ENCODE results near the gene EIF4B. TPM values are rescaled to one million over a fixed set of nuclear protein-coding genes. Genes with fewer than 3 reads are reported as not detected.

The EIF4B gene
- total RNA-seq, 1 donor from 2014 or later = 339 TPM

DNA sequence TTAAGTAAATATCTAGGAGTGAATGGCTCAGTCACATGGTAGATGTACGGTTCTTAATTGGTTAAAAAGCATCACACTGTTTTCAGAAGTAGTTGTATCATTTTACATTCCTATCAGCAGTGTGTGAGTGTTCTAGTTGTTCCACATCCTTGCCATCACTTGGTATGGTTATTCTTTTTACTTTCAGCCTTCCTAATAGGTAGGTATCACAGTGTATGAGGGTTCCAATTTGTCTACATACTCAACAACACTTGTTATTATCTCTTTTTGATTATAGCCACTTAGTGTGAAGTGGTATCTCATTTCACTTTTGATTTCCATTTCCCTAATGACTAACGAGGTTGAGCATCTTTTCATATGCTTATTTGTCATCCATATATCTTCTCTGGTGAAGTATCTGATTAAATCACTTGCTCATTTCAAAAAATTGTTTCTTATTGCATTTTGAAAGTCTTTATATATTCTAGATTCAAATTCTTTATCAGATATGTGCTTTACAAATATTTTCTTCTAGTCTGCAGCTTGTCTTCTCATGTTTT lies 76.5 kb downstream of the EIF4B start:
- Histone ChIP-seq H3K27me3 (no peaks in the 10 kb centered on the region), H3K4me3 (no peak overlapping the region), H3K4me1 (peaks cover 19% of the 10 kb centered on the region), H3K27ac (no peak overlapping the region), H3K36me3 (no peaks in the 10 kb centered on the region), H3K9me3 (no peaks in the 10 kb centered on the region)
- TF ChIP-seq, protein P1, sequence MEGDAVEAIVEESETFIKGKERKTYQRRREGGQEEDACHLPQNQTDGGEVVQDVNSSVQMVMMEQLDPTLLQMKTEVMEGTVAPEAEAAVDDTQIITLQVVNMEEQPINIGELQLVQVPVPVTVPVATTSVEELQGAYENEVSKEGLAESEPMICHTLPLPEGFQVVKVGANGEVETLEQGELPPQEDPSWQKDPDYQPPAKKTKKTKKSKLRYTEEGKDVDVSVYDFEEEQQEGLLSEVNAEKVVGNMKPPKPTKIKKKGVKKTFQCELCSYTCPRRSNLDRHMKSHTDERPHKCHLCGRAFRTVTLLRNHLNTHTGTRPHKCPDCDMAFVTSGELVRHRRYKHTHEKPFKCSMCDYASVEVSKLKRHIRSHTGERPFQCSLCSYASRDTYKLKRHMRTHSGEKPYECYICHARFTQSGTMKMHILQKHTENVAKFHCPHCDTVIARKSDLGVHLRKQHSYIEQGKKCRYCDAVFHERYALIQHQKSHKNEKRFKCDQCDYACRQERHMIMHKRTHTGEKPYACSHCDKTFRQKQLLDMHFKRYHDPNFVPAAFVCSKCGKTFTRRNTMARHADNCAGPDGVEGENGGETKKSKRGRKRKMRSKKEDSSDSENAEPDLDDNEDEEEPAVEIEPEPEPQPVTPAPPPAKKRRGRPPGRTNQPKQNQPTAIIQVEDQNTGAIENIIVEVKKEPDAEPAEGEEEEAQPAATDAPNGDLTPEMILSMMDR (IDR thresholded peaks at IDR 0.05) = no peak
- TF ChIP-seq POLR2AphosphoS5 (IDR thresholded peaks at IDR 0.05; ENCODE audit: insufficient read depth in 1 of 2, low read depth in 1 of 2) = no peak
- TF ChIP-seq POLR2A (IDR thresholded peaks at IDR 0.05) = no peak
- intact Hi-C loops (cut with DNase I) = no loop called here
- DNase-seq (ENCODE audit: extremely low spot score in 2 of 2) = no peak

DNA sequence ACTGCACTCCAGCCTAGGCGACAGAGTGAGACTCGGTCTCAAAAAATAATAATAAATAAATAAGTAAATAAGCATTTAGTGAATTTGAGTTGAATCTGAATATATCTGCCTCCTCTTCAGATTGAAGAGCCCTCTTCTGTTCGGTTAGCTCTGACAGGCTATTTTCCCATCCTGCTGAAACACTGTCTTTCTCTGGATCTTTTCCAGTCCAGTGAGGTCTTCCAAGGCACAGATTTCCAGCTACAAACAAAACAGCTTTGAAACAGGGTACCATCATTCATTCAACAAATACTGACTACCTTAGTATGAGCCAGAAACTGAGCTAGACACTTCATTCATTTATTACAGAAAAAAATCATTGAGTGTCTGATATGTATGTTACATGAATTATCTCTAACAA lies 80.1 kb downstream of the EIF4B start:
- no peaks in the 10 kb centered on the region for H3K9me3 ChIP-seq
- intact Hi-C loops (cut with DNase I) = no loop called here
- no peak for DNase-seq (ENCODE audit: extremely low spot score in 2 of 2)

GRCh38 chr12:53090105-53090504 lies 83.8 kb downstream of the EIF4B start:
- TF ChIP-seq, protein P1 (IDR thresholded peaks at IDR 0.05) = no peak
- TF ChIP-seq POLR2AphosphoS5 (IDR thresholded peaks at IDR 0.05; ENCODE audit: insufficient read depth in 1 of 2, low read depth in 1 of 2) (no peak), POLR2A (IDR thresholded peaks at IDR 0.05) (no peak)
- Histone ChIP-seq H3K4me3 (no peak overlapping the region), H3K9me3 (no peaks in the 10 kb centered on the region), H3K27me3 (no peaks in the 10 kb centered on the region), H3K4me1 (no peaks in the 10 kb centered on the region), H3K27ac (no peak overlapping the region), H3K36me3 (no peaks in the 10 kb centered on the region)
- intact Hi-C loops (cut with DNase I) = loop anchor here (10.0 kb wide), 1 partner anchor 45 kb away; no protein-coding TSS in a partner anchor
- no peak for DNase-seq (ENCODE audit: extremely low spot score in 2 of 2)

More for the DNA sequence above, 80.1 kb downstream of the EIF4B start:
- no peak overlapping the region for H3K27ac ChIP-seq
- H3K4me1 ChIP-seq = no peaks in the 10 kb centered on the region
- TF ChIP-seq POLR2AphosphoS5 (IDR thresholded peaks at IDR 0.05; ENCODE audit: insufficient read depth in 1 of 2, low read depth in 1 of 2) = no peak
- no peak for TF ChIP-seq POLR2A (IDR thresholded peaks at IDR 0.05)
- TF ChIP-seq, protein P1 (IDR thresholded peaks at IDR 0.05) = no peak
- H3K36me3 ChIP-seq = no peaks in the 10 kb centered on the region
- no peak overlapping the region for H3K4me3 ChIP-seq
- no peaks in the 10 kb centered on the region for H3K27me3 ChIP-seq

DNA sequence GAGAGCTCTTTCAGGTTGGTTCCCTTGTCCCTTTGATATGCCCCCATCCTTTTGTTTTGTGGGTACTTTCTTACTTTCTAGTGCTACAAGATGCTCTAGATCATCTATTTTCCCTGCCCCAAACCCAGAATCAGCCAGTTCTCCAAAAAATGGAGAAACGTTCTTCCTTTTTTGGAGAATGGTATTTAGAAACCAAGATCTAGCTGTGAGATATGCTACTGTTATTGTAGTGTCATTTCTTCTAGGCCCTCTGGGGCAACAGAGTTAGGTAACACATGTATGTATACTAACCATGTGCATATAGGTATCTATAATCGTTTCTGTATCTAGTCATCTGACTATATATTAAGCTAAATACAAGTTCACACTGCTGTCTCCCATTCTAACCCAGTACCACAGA lies 84.3 kb downstream of the EIF4B start:
- TF ChIP-seq, protein P1 (IDR thresholded peaks at IDR 0.05) = no peak
- TF ChIP-seq POLR2AphosphoS5 (IDR thresholded peaks at IDR 0.05; ENCODE audit: insufficient read depth in 1 of 2, low read depth in 1 of 2) = no peak
- no peak for TF ChIP-seq POLR2A (IDR thresholded peaks at IDR 0.05)
- Histone ChIP-seq H3K27ac (no peak overlapping the region), H3K4me3 (no peak overlapping the region), H3K36me3 (no peaks in the 10 kb centered on the region), H3K9me3 (no peaks in the 10 kb centered on the region), H3K4me1 (no peaks in the 10 kb centered on the region), H3K27me3 (no peaks in the 10 kb centered on the region)
- intact Hi-C loops (cut with DNase I) = loop anchor here (10.0 kb wide), 1 partner anchor 46 kb away; no protein-coding TSS in a partner anchor
- DNase-seq (ENCODE audit: extremely low spot score in 2 of 2) = no peak

DNA sequence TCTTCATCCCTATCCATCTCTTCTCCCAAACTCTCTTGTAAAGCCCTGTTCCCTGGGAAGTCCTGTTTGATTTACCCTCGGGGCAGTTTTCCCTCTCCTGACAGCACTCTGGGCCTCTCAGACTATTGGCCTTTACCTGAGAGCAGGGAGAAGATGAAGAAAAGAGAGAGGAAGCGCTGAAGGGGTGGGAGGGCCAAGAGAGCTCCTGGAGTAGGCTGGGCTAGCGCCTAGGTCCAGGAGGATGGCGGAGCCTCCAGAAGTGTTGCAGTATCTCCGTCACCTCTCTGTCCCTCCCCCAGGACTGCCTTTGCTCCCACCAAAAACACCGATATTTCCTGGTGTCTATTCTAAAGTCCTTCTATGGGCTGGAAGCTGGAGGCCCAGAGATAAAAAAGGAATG lies 85.5 kb downstream of the EIF4B start:
- H3K27ac ChIP-seq = no peak overlapping the region
- H3K9me3 ChIP-seq = no peaks in the 10 kb centered on the region
- no peak for DNase-seq (ENCODE audit: extremely low spot score in 2 of 2)
- TF ChIP-seq, protein P1 (IDR thresholded peaks at IDR 0.05) = no peak
- no peak for TF ChIP-seq POLR2AphosphoS5 (IDR thresholded peaks at IDR 0.05; ENCODE audit: insufficient read depth in 1 of 2, low read depth in 1 of 2)
- no peak for TF ChIP-seq POLR2A (IDR thresholded peaks at IDR 0.05)
- H3K27me3 ChIP-seq = no peaks in the 10 kb centered on the region
- intact Hi-C loops (cut with DNase I) = loop anchor here (10.0 kb wide), 1 partner anchor 47 kb away; no protein-coding TSS in a partner anchor
- H3K4me1 ChIP-seq = peaks cover 9% of the 10 kb centered on the region
- H3K4me3 ChIP-seq = no peak overlapping the region
- H3K36me3 ChIP-seq = no peaks in the 10 kb centered on the region
